IPS-18a (cell line): ENCODE measurements around the gene PDGFA.

Source experiments
- H3K27ac ChIP-seq: one replicate; pipeline ENCODE4 v1.5.1; 2013; ENCODE audit warnings: low read length
- H3K27me3 ChIP-seq: one replicate; pipeline ENCODE4 v1.6.1; 2013; ENCODE audit warnings: mild to moderate bottlenecking, low read length; ENCODE audit not compliant: control insufficient read depth, insufficient read depth
- H3K36me3 ChIP-seq: one replicate; pipeline ENCODE4 v1.6.1; 2013; ENCODE audit warnings: low read depth, low read length; ENCODE audit not compliant: control insufficient read depth
- H3K4me1 ChIP-seq: one replicate; pipeline ENCODE4 v1.6.1; 2013; ENCODE audit warnings: low read depth, low read length; ENCODE audit not compliant: control insufficient read depth
- H3K4me3 ChIP-seq: one replicate; pipeline ENCODE4 v1.5.1; 2013; ENCODE audit warnings: low read length
- H3K9ac ChIP-seq: one replicate; pipeline ENCODE4 v1.6.1; 2013; ENCODE audit warnings: mild to moderate bottlenecking, low read length, moderate library complexity
- H3K9me3 ChIP-seq: one replicate; pipeline ENCODE4 v1.6.1; 2013; ENCODE audit warnings: low read depth, low read length; ENCODE audit not compliant: control insufficient read depth

Gene PDGFA

GRCh38 chr7:453597-454306 is 65.9 kb downstream of the PDGFA start:
- H3K4me3 ChIP-seq = no peak overlapping the region
- peaks cover 6% of the 10 kb centered on the region for H3K4me1 ChIP-seq
- no peaks in the 10 kb centered on the region for H3K9me3 ChIP-seq
- H3K9ac ChIP-seq = no peak overlapping the region
- H3K27me3 ChIP-seq = peaks cover 27% of the 10 kb centered on the region
- H3K27ac ChIP-seq = no peak overlapping the region
- no peaks in the 10 kb centered on the region for H3K36me3 ChIP-seq

- Histone ChIP-seq H3K9me3 (no peaks in the 10 kb centered on the region), H3K9ac (no peak overlapping the region), H3K27ac (no peak overlapping the region), H3K27me3 (peaks cover 27% of the 10 kb centered on the region), H3K4me3 (peak overlapping the region; percentile 42), H3K36me3 (no peaks in the 10 kb centered on the region), H3K4me1 (peaks cover 6% of the 10 kb centered on the region)
Observed at GRCh38 chr7:452791-453455, 66.7 kb downstream of the PDGFA start.

- H3K4me3 ChIP-seq = peak overlapping the region; percentile 42
- H3K4me1 ChIP-seq = peaks cover 6% of the 10 kb centered on the region
- no peaks in the 10 kb centered on the region for H3K9me3 ChIP-seq
- no peak overlapping the region for H3K27ac ChIP-seq
- H3K9ac ChIP-seq = no peak overlapping the region
- peaks cover 27% of the 10 kb centered on the region for H3K27me3 ChIP-seq
- no peaks in the 10 kb centered on the region for H3K36me3 ChIP-seq
Observed at GRCh38 chr7:452226-452751, 67.4 kb downstream of the PDGFA start.

DNA sequence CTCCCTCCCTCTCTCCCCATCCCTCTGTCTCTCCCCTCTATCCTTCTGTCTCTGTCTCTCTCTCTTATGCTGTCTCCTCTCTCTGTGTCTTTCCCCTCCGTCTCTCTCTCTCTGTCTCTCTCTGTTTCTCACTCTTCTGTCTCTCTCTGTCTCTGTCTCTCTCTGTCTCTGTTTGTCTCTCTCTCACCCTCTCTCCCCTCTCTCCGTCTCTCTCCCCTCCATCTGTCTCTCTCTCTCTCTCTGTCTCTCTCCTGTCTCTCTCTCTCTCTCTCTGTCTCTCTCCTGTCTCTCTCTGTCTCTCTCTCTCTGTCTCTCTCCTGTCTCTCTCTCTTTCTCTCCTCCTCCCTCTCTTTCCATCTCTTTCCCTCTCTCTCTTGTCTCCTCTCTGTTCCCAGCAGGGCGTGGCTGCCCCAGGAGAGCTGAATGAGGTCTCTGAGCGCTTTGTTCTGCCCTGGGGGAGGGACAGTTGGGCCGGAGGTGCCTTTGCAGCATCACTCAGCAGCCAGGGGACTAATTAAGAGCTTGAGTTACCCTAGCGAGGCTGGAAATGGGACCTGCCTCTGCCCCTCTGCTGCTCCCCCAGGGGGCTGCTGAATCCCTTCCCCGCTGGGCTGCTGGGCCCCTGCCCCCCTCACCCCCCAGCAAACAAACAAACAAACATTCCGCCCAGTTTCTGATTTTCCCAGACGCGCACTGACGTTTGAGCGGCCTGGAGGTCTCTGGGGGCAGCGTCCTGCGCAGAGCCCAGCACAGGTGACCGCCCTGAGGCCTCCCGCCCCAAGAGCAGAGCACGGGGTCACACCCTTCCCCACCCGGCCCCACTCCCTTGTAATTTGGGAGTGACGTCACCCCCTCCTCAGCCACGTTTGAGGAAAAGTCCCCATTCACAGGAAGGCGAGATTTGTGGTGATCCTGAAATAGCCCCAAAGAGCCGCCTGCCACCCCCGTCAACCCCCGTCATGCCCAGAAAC is 68.1 kb downstream of the PDGFA start:
- H3K4me1 ChIP-seq = peaks cover 6% of the 10 kb centered on the region
- H3K27me3 ChIP-seq = peaks cover 27% of the 10 kb centered on the region
- H3K36me3 ChIP-seq = no peaks in the 10 kb centered on the region
- H3K4me3 ChIP-seq = peak overlapping the region; percentile 42
- no peak overlapping the region for H3K27ac ChIP-seq
- no peaks in the 10 kb centered on the region for H3K9me3 ChIP-seq
- H3K9ac ChIP-seq = no peak overlapping the region

GRCh38 chr7:450741-451140 is 68.9 kb downstream of the PDGFA start:
- H3K27me3 ChIP-seq = peaks cover 27% of the 10 kb centered on the region
- H3K36me3 ChIP-seq = no peaks in the 10 kb centered on the region
- H3K27ac ChIP-seq = no peak overlapping the region
- no peak overlapping the region for H3K4me3 ChIP-seq
- no peak overlapping the region for H3K9ac ChIP-seq
- H3K9me3 ChIP-seq = no peaks in the 10 kb centered on the region
- H3K4me1 ChIP-seq = peaks cover 6% of the 10 kb centered on the region

- Histone ChIP-seq H3K27me3 (peaks cover 27% of the 10 kb centered on the region), H3K9me3 (no peaks in the 10 kb centered on the region), H3K4me3 (no peak overlapping the region), H3K9ac (no peak overlapping the region), H3K4me1 (peaks cover 6% of the 10 kb centered on the region), H3K27ac (no peak overlapping the region), H3K36me3 (no peaks in the 10 kb centered on the region)
Observed at GRCh38 chr7:450036-450435, 69.6 kb downstream of the PDGFA start.

DNA sequence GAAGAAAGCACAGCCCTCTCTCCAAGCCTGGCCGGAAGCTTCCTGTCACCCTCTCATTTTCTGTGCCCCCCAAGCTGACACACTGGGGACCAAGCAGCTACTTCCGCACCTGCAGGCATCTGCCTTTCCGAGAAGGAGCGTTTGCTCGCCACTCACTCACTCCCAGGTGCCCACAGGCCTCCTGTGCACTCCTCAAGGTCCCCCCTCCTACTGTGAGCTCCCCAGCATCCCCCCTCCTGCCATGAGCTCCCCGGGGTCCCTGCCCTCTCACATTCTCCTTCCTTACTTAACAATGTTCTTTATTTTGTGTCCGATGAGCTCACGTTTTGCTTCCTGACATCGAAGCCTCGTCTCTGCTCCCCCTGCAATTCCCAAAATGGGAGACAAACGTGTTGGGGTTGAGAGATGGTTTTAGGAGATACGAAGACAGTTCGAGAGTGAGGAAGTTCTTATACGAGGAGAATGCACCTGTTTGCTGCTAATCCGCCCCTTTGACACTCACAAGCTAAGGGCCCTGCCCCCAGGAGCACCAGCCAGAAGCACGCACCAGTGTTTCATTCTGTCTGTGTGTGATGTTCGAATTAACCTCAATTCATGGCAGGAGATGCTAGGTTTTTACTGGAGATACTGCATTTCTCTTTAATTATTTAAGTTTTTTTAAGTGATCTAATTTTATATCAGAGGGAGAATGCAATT is 70.2 kb downstream of the PDGFA start:
- Histone ChIP-seq H3K9ac (no peak overlapping the region), H3K4me1 (peaks cover 6% of the 10 kb centered on the region), H3K4me3 (no peak overlapping the region), H3K27me3 (peaks cover 27% of the 10 kb centered on the region), H3K27ac (no peak overlapping the region), H3K9me3 (no peaks in the 10 kb centered on the region), H3K36me3 (no peaks in the 10 kb centered on the region)

DNA sequence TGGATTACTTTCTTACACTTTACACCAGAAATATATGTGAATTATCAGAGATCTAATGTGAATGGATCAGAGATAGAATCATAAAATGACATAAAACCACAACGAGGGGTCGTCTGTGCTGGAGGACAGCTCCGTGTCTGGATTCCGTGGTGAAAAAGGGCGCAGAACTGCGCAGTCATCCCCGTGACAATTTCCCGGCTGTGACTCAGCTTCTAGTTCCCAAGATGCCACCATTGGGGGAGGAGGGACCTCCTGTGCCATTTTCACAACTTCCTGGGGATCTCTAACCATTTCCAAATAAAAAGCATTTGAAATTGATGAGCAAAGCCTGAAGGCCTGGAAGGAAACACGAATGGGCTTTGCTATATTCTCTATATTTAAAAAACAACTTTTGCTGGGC is 72.1 kb downstream of the PDGFA start:
- H3K36me3 ChIP-seq = no peaks in the 10 kb centered on the region
- H3K4me3 ChIP-seq = no peak overlapping the region
- H3K9me3 ChIP-seq = no peaks in the 10 kb centered on the region
- peaks cover 17% of the 10 kb centered on the region for H3K27me3 ChIP-seq
- no peak overlapping the region for H3K27ac ChIP-seq
- H3K4me1 ChIP-seq = peaks cover 6% of the 10 kb centered on the region
- H3K9ac ChIP-seq = no peak overlapping the region
